GM19324 (cell line): ENCODE data around the gene NUFIP1.

Source experiments
- ATAC-seq: cut with Tn5 transposase; IDR thresholded peaks from one replicate; pipeline ENCODE4 v1.9.1; 2021; ENCODE audit warnings: mild to moderate bottlenecking, moderate library complexity; ENCODE audit not compliant: unreplicated experiment, low FRiP score

NUFIP1 gene

DNA sequence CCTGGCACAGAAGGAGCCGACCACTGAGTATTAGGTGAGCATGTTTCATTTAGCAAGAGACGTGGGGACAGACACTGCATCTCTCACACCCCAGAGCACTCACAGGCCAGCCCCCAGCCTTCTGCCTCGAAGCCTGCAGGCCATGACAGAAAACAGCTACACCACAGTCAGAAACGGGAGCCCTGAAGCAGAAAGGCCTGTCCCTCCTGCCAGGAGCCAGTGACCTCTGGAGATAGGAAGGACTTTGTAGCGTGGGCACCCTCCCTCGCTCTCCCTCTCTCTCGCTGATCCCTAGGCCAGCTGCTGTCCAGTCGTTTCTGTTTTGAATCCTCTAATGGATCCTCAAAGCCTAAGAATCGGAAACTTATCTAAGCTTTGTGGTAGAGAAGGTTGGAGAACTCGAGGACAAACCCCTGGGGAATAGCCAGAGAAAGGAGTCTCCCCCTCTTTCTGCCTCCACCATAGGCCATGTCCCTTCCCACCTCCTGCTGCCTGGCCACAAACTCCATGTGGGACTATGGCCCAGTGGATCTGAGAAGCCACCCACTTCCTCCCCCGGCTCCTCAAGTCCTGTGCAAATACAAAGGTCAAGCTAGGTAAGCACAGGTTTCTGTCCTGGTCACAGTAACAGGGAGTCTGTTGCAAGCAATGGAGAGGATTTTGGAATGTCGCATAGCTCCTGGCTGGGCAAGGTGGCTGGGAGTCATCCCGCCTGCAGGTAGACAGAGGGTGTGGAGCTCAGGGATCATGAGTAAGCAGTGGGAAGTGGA, 95.1 kb downstream of the NUFIP1 start:
- ATAC-seq = no peak
